Activated gamma-delta T cell treated with anti-CD3 and anti-CD28 coated beads, Interleukin-2, amount 50 U/mL, for 16 hours (primary cell): ENCODE measurements around the gene MEGF9.
"Not testable (repeated sequence)": the region's sequence is repeated elsewhere in the genome, so short reads cannot be mapped to it uniquely, and the experiment has no call there.

Experiments
- DNase-seq: peaks from one replicate; pipeline ENCODE4 v3.0.0-alpha.2; 2020; ENCODE audit warnings: low read depth

The MEGF9 gene

GRCh38 chr9:120655005-120655622 is 59.2 kb downstream of the MEGF9 start:
- no peak for DNase-seq

GRCh38 chr9:120654272-120654671 is 60.0 kb downstream of the MEGF9 start:
- DNase-seq: no peak

GRCh38 chr9:120653762-120654161 is 60.5 kb downstream of the MEGF9 start:
- DNase-seq: no peak

GRCh38 chr9:120652934-120653333 is 61.3 kb downstream of the MEGF9 start:
- no peak for DNase-seq

GRCh38 chr9:120650352-120650751 is 63.9 kb downstream of the MEGF9 start:
- no peak for DNase-seq

- DNase-seq: no peak
Observed at GRCh38 chr9:120648581-120649197, 65.6 kb downstream of the MEGF9 start.

- DNase-seq: no peak
Observed at GRCh38 chr9:120646948-120647347, 67.3 kb downstream of the MEGF9 start.

GRCh38 chr9:120645760-120646159 is 68.5 kb downstream of the MEGF9 start:
- DNase-seq: no peak

GRCh38 chr9:120643061-120643460 is 71.2 kb downstream of the MEGF9 start:
- DNase-seq: no peak

- no peak for DNase-seq
Observed at GRCh38 chr9:120642129-120642770, 72.0 kb downstream of the MEGF9 start.

GRCh38 chr9:120640874-120641273 is 73.4 kb downstream of the MEGF9 start:
- DNase-seq: not testable (repeated sequence)

GRCh38 chr9:120640380-120640779 is 73.9 kb downstream of the MEGF9 start:
- no peak for DNase-seq

- no peak for DNase-seq
Observed at GRCh38 chr9:120637919-120638318, 76.4 kb downstream of the MEGF9 start.

- no peak for DNase-seq
Observed at GRCh38 chr9:120636194-120636957, 77.9 kb downstream of the MEGF9 start.

- no peak for DNase-seq
Observed at GRCh38 chr9:120635011-120635410, 79.3 kb downstream of the MEGF9 start.

- DNase-seq: no peak
Observed at GRCh38 chr9:120630333-120630732, 83.9 kb downstream of the MEGF9 start.

- not testable (repeated sequence) for DNase-seq
Observed at GRCh38 chr9:120628925-120629497, 85.3 kb downstream of the MEGF9 start.

GRCh38 chr9:120628207-120628924 is 85.9 kb downstream of the MEGF9 start:
- DNase-seq: no peak

- no peak for DNase-seq
Observed at GRCh38 chr9:120627073-120627472, 87.2 kb downstream of the MEGF9 start.

- no peak for DNase-seq
Observed at GRCh38 chr9:120626512-120626911, 87.8 kb downstream of the MEGF9 start.

GRCh38 chr9:120625222-120625621 is 89.0 kb downstream of the MEGF9 start:
- DNase-seq: no peak

GRCh38 chr9:120622790-120623189 is 91.5 kb downstream of the MEGF9 start:
- DNase-seq: no peak
